Measurements from ENCODE around the gene FOLR2.
"Not testable (repeated sequence)": the region's sequence is repeated elsewhere in the genome, so short reads cannot be mapped to it uniquely, and the experiment has no call there.

The FOLR2 gene

GRCh38 chr11:72216638-72217037, at the start of gene FOLR2:
FOLR2 (plus strand) TSS chr11:72216794; CDS start chr11:72218585, 1,791 bp downstream.
- no peak for DNase-seq (ENCODE audit: low read depth)

- not testable (repeated sequence) for DNase-seq (ENCODE audit: low read depth)
Measured at GRCh38 chr11:72169046-72169555, 47.5 kb upstream of the FOLR2 start.

- DNase-seq (ENCODE audit: low read depth) = not testable (repeated sequence)
Measured at GRCh38 chr11:72169754-72170153, 46.8 kb upstream of the FOLR2 start.

GRCh38 chr11:72172043-72172442, 44.6 kb upstream of the FOLR2 start:
- DNase-seq (ENCODE audit: low read depth) = not testable (repeated sequence)

- no peak for DNase-seq (ENCODE audit: low read depth)
Measured at GRCh38 chr11:72173291-72173690, 43.3 kb upstream of the FOLR2 start.

- no peak for DNase-seq (ENCODE audit: low read depth)
Measured at GRCh38 chr11:72174302-72175070, 42.1 kb upstream of the FOLR2 start.

GRCh38 chr11:72177656-72178055, 38.9 kb upstream of the FOLR2 start:
- no peak for DNase-seq (ENCODE audit: low read depth)

GRCh38 chr11:72179049-72179803, 37.4 kb upstream of the FOLR2 start:
- DNase-seq (ENCODE audit: low read depth) = no peak

- DNase-seq (ENCODE audit: low read depth) = no peak
Measured at GRCh38 chr11:72179804-72180396, 36.7 kb upstream of the FOLR2 start.

GRCh38 chr11:72180892-72181552, 35.6 kb upstream of the FOLR2 start:
- not testable (repeated sequence) for DNase-seq (ENCODE audit: low read depth)

GRCh38 chr11:72181553-72181958, 35.0 kb upstream of the FOLR2 start:
- DNase-seq (ENCODE audit: low read depth) = not testable (repeated sequence)

- no peak for DNase-seq (ENCODE audit: low read depth)
Measured at GRCh38 chr11:72188267-72188666, 28.3 kb upstream of the FOLR2 start.

GRCh38 chr11:72189455-72190250, 26.9 kb upstream of the FOLR2 start:
- no peak for DNase-seq (ENCODE audit: low read depth)

- no peak for DNase-seq (ENCODE audit: low read depth)
Measured at GRCh38 chr11:72190631-72191071, 25.9 kb upstream of the FOLR2 start.

- no peak for DNase-seq (ENCODE audit: low read depth)
Measured at GRCh38 chr11:72191961-72192381, 24.6 kb upstream of the FOLR2 start, which contains the start of gene FOLR1. FOLR1 (plus strand) TSS chr11:72192140; CDS start chr11:72192174, 34 bp downstream.

GRCh38 chr11:72195518-72196270, 20.9 kb upstream of the FOLR2 start:
- DNase-seq (ENCODE audit: low read depth) = no peak

- not testable (repeated sequence) for DNase-seq (ENCODE audit: low read depth)
Measured at GRCh38 chr11:72201445-72201844, 15.1 kb upstream of the FOLR2 start.

- no peak for DNase-seq (ENCODE audit: low read depth)
Measured at GRCh38 chr11:72202571-72202970, 14.0 kb upstream of the FOLR2 start.

- DNase-seq (ENCODE audit: low read depth) = no peak
Measured at GRCh38 chr11:72203163-72203562, 13.4 kb upstream of the FOLR2 start.

GRCh38 chr11:72204886-72205285, 11.7 kb upstream of the FOLR2 start:
- no peak for DNase-seq (ENCODE audit: low read depth)

Data from stimulated activated CD8-positive, alpha-beta memory T cell treated with anti-CD3 and anti-CD28 coated beads, Interleukin-7, amount 100 ng/mL, for 24 hours (primary cell).